Activated naive CD8-positive, alpha-beta T cell treated with anti-CD3 and anti-CD28 coated beads for 36 hours (primary cell): ENCODE results near the gene FBLN1. TPM values are rescaled to one million over a fixed set of nuclear protein-coding genes. Genes with fewer than 3 reads are reported as not detected.

Source experiments
- DNase-seq: peaks from one replicate; pipeline ENCODE4 v3.0.0; 2021
- H3K27ac Mint-ChIP-seq: one replicate; pipeline ENCODE4 v1.8.0; 2022; ENCODE audit warnings: mild to moderate bottlenecking, moderate library complexity, mixed read lengths
- H3K27me3 Mint-ChIP-seq: one replicate; pipeline ENCODE4 v1.8.0; 2022; ENCODE audit warnings: mild to moderate bottlenecking, mixed read lengths
- H3K36me3 Mint-ChIP-seq: one replicate; pipeline ENCODE4 v1.8.0; 2021; ENCODE audit warnings: mild to moderate bottlenecking, mixed read lengths
- H3K4me1 Mint-ChIP-seq: one replicate; pipeline ENCODE4 v1.8.0; 2021; ENCODE audit warnings: mixed read lengths
- H3K4me3 Mint-ChIP-seq: one replicate; pipeline ENCODE4 v1.8.0; 2022; ENCODE audit warnings: mild to moderate bottlenecking, moderate library complexity, mixed read lengths
- H3K9me3 Mint-ChIP-seq: one replicate; pipeline ENCODE4 v1.8.0; 2022; ENCODE audit warnings: mixed read lengths
- total RNA-seq, 2 experiments: library from RNA; stranded (reverse); gene quantifications; one replicate each; pipeline ENCODE4 v1.2.3, GENCODE V29; 2021

Gene FBLN1
- total RNA-seq, 2 experiments from 2014 or later, result 0.30 to 0.37 TPM

GRCh38 chr22:45472426-45472825 lies 30.3 kb upstream of the FBLN1 start:
- Mint-ChIP-seq H3K27me3 (no peaks in the 10 kb centered on the region), H3K9me3 (peaks cover 3% of the 10 kb centered on the region), H3K36me3 (no peaks in the 10 kb centered on the region), H3K4me3 (no peak overlapping the region), H3K4me1 (no peaks in the 10 kb centered on the region), H3K27ac (no peak overlapping the region)
- DNase-seq, result no peak

GRCh38 chr22:45473626-45474237 lies 29.0 kb upstream of the FBLN1 start:
- H3K27me3 Mint-ChIP-seq, result no peaks in the 10 kb centered on the region
- no peaks in the 10 kb centered on the region for H3K36me3 Mint-ChIP-seq
- H3K4me3 Mint-ChIP-seq, result no peak overlapping the region
- H3K27ac Mint-ChIP-seq, result no peak overlapping the region
- no peaks in the 10 kb centered on the region for H3K4me1 Mint-ChIP-seq
- H3K9me3 Mint-ChIP-seq, result no peaks in the 10 kb centered on the region
- no peak for DNase-seq

GRCh38 chr22:45475063-45475747 lies 27.5 kb upstream of the FBLN1 start:
- H3K36me3 Mint-ChIP-seq, result no peaks in the 10 kb centered on the region
- H3K9me3 Mint-ChIP-seq, result no peaks in the 10 kb centered on the region
- H3K4me3 Mint-ChIP-seq, result no peak overlapping the region

GRCh38 chr22:45475851-45476514 lies 26.7 kb upstream of the FBLN1 start:
- DNase-seq, result no peak
- H3K9me3 Mint-ChIP-seq, result peaks cover 2% of the 10 kb centered on the region
- no peak overlapping the region for H3K27ac Mint-ChIP-seq
- H3K27me3 Mint-ChIP-seq, result no peaks in the 10 kb centered on the region
- H3K4me1 Mint-ChIP-seq, result no peaks in the 10 kb centered on the region
- H3K4me3 Mint-ChIP-seq, result no peak overlapping the region
- no peaks in the 10 kb centered on the region for H3K36me3 Mint-ChIP-seq

More at GRCh38 chr22:45475063-45475747, 27.5 kb upstream of the FBLN1 start:
- Mint-ChIP-seq H3K4me1 (no peaks in the 10 kb centered on the region), H3K27me3 (no peaks in the 10 kb centered on the region), H3K27ac (no peak overlapping the region)
- DNase-seq, result no peak

GRCh38 chr22:45476814-45477213 lies 25.9 kb upstream of the FBLN1 start:
- no peaks in the 10 kb centered on the region for H3K36me3 Mint-ChIP-seq
- H3K4me1 Mint-ChIP-seq, result no peaks in the 10 kb centered on the region
- H3K9me3 Mint-ChIP-seq, result peaks cover 2% of the 10 kb centered on the region
- H3K27ac Mint-ChIP-seq, result no peak overlapping the region
- DNase-seq, result no peak
- no peaks in the 10 kb centered on the region for H3K27me3 Mint-ChIP-seq
- no peak overlapping the region for H3K4me3 Mint-ChIP-seq

GRCh38 chr22:45477366-45478107 lies 25.1 kb upstream of the FBLN1 start:
- no peak overlapping the region for H3K27ac Mint-ChIP-seq
- H3K4me1 Mint-ChIP-seq, result no peaks in the 10 kb centered on the region
- H3K9me3 Mint-ChIP-seq, result peaks cover 2% of the 10 kb centered on the region
- no peaks in the 10 kb centered on the region for H3K27me3 Mint-ChIP-seq
- no peak for DNase-seq
- no peaks in the 10 kb centered on the region for H3K36me3 Mint-ChIP-seq
- H3K4me3 Mint-ChIP-seq, result no peak overlapping the region

GRCh38 chr22:45478108-45478771 lies 24.4 kb upstream of the FBLN1 start:
- no peak overlapping the region for H3K27ac Mint-ChIP-seq
- peaks cover 2% of the 10 kb centered on the region for H3K9me3 Mint-ChIP-seq
- no peak overlapping the region for H3K4me3 Mint-ChIP-seq
- H3K27me3 Mint-ChIP-seq, result no peaks in the 10 kb centered on the region
- no peak for DNase-seq
- H3K36me3 Mint-ChIP-seq, result no peaks in the 10 kb centered on the region
- no peaks in the 10 kb centered on the region for H3K4me1 Mint-ChIP-seq

- H3K36me3 Mint-ChIP-seq, result no peaks in the 10 kb centered on the region
- no peak for DNase-seq
- no peaks in the 10 kb centered on the region for H3K4me1 Mint-ChIP-seq
- H3K27me3 Mint-ChIP-seq, result no peaks in the 10 kb centered on the region
- H3K27ac Mint-ChIP-seq, result no peak overlapping the region
- H3K4me3 Mint-ChIP-seq, result no peak overlapping the region
- peaks cover 2% of the 10 kb centered on the region for H3K9me3 Mint-ChIP-seq
Measured at GRCh38 chr22:45480717-45481116, 22.0 kb upstream of the FBLN1 start.

GRCh38 chr22:45481661-45482060 lies 21.0 kb upstream of the FBLN1 start:
- no peak overlapping the region for H3K4me3 Mint-ChIP-seq
- no peaks in the 10 kb centered on the region for H3K4me1 Mint-ChIP-seq
- no peaks in the 10 kb centered on the region for H3K27me3 Mint-ChIP-seq
- H3K9me3 Mint-ChIP-seq, result peaks cover 2% of the 10 kb centered on the region
- H3K36me3 Mint-ChIP-seq, result no peaks in the 10 kb centered on the region
- DNase-seq, result no peak
- H3K27ac Mint-ChIP-seq, result no peak overlapping the region

- no peaks in the 10 kb centered on the region for H3K27me3 Mint-ChIP-seq
- H3K27ac Mint-ChIP-seq, result no peak overlapping the region
- no peak overlapping the region for H3K4me3 Mint-ChIP-seq
- no peaks in the 10 kb centered on the region for H3K36me3 Mint-ChIP-seq
- DNase-seq, result no peak
- H3K4me1 Mint-ChIP-seq, result no peaks in the 10 kb centered on the region
- H3K9me3 Mint-ChIP-seq, result peaks cover 2% of the 10 kb centered on the region
Measured at GRCh38 chr22:45482169-45482568, 20.5 kb upstream of the FBLN1 start.

- Mint-ChIP-seq H3K9me3 (peaks cover 2% of the 10 kb centered on the region), H3K4me1 (no peaks in the 10 kb centered on the region), H3K27ac (no peak overlapping the region), H3K36me3 (no peaks in the 10 kb centered on the region), H3K4me3 (no peak overlapping the region), H3K27me3 (no peaks in the 10 kb centered on the region)
- DNase-seq, result no peak
Measured at GRCh38 chr22:45483319-45483718, 19.4 kb upstream of the FBLN1 start.

- no peaks in the 10 kb centered on the region for H3K4me1 Mint-ChIP-seq
- no peak for DNase-seq
- H3K27ac Mint-ChIP-seq, result no peak overlapping the region
- no peaks in the 10 kb centered on the region for H3K36me3 Mint-ChIP-seq
- H3K27me3 Mint-ChIP-seq, result no peaks in the 10 kb centered on the region
- H3K4me3 Mint-ChIP-seq, result no peak overlapping the region
- peaks cover 2% of the 10 kb centered on the region for H3K9me3 Mint-ChIP-seq
Measured at GRCh38 chr22:45483918-45484499, 18.7 kb upstream of the FBLN1 start.

- Mint-ChIP-seq H3K9me3 (peaks cover 2% of the 10 kb centered on the region), H3K4me1 (no peaks in the 10 kb centered on the region), H3K36me3 (no peaks in the 10 kb centered on the region), H3K27me3 (peaks cover 3% of the 10 kb centered on the region), H3K4me3 (no peak overlapping the region), H3K27ac (no peak overlapping the region)
- no peak for DNase-seq
Measured at GRCh38 chr22:45484742-45485141, 17.9 kb upstream of the FBLN1 start.

GRCh38 chr22:45485261-45485660 lies 17.4 kb upstream of the FBLN1 start:
- DNase-seq, result no peak
- Mint-ChIP-seq H3K4me1 (no peaks in the 10 kb centered on the region), H3K9me3 (peaks cover 2% of the 10 kb centered on the region), H3K27me3 (peaks cover 5% of the 10 kb centered on the region), H3K4me3 (no peak overlapping the region), H3K36me3 (no peaks in the 10 kb centered on the region), H3K27ac (no peak overlapping the region)
